GM18505 (cell line): ENCODE data around the gene PORCN.
"Not testable (repeated sequence)": the region's sequence is repeated elsewhere in the genome, so short reads cannot be mapped to it uniquely, and the experiment has no call there.

Source experiments
- ATAC-seq: cut with Tn5 transposase; IDR thresholded peaks from one replicate; pipeline ENCODE4 v1.9.1; 2021; ENCODE audit not compliant: unreplicated experiment
- POLR2A ChIP-seq: IDR thresholded peaks from 4 replicates; pipeline ENCODE4 v1.6.1; 2011; ENCODE audit warnings: borderline replicate concordance; ENCODE audit not compliant: insufficient read depth, insufficient read length; ENCODE audit errors: extremely low read depth

The PORCN gene

GRCh38 chrX:48522291-48522690, 13.5 kb downstream of the PORCN start:
- TF ChIP-seq POLR2A: no peak
- no peak for ATAC-seq

GRCh38 chrX:48523682-48524081, 14.9 kb downstream of the PORCN start:
- TF ChIP-seq POLR2A: no peak
- ATAC-seq: no peak

- ATAC-seq: not testable (repeated sequence)
Observed at GRCh38 chrX:48525853-48526252, 17.1 kb downstream of the PORCN start.

GRCh38 chrX:48530736-48531135, 21.9 kb downstream of the PORCN start:
- no peak for TF ChIP-seq POLR2A
- no peak for ATAC-seq

GRCh38 chrX:48531358-48531959, 22.7 kb downstream of the PORCN start:
- no peak for TF ChIP-seq POLR2A
- ATAC-seq: no peak

GRCh38 chrX:48532161-48532560, 23.4 kb downstream of the PORCN start:
- ATAC-seq: no peak
- TF ChIP-seq POLR2A: no peak

GRCh38 chrX:48533165-48533564, 24.4 kb downstream of the PORCN start:
- TF ChIP-seq POLR2A: no peak
- ATAC-seq: no peak

- TF ChIP-seq POLR2A: no peak
- ATAC-seq: no peak
Observed at GRCh38 chrX:48538641-48539344, 30.0 kb downstream of the PORCN start.

GRCh38 chrX:48539345-48540027, 30.7 kb downstream of the PORCN start, which contains the start of gene TBC1D25:
Gene TBC1D25, plus strand, starts transcription at chrX:48539714. Its CDS starts 84 bp downstream, at chrX:48539798.
- peak; percentile 49 for TF ChIP-seq POLR2A
- ATAC-seq: peak; percentile 67

GRCh38 chrX:48540028-48540375, 31.2 kb downstream of the PORCN start:
- peak; percentile 35 for ATAC-seq
- TF ChIP-seq POLR2A: no peak

GRCh38 chrX:48540480-48540879, 31.7 kb downstream of the PORCN start:
- no peak for TF ChIP-seq POLR2A
- ATAC-seq: no peak

GRCh38 chrX:48541140-48541814, 32.5 kb downstream of the PORCN start:
- no peak for TF ChIP-seq POLR2A
- no peak for ATAC-seq

GRCh38 chrX:48548871-48549270, 40.1 kb downstream of the PORCN start:
- TF ChIP-seq POLR2A: no peak

GRCh38 chrX:48555731-48556325, 47.0 kb downstream of the PORCN start:
- ATAC-seq: not testable (repeated sequence)

More at GRCh38 chrX:48548871-48549270, 40.1 kb downstream of the PORCN start:
- no peak for ATAC-seq
